ENCODE measurements around the gene TMEM31.

The TMEM31 gene

GRCh38 chrX:103704863-103705262, 5.8 kb upstream of the TMEM31 start:
- H3K27me3 ChIP-seq: no peaks in the 10 kb centered on the region
- no peak overlapping the region for H3K4me3 ChIP-seq
- no peak for TF ChIP-seq Cebpa-rat (IDR thresholded peaks at IDR 0.05)
- H4K20me1 ChIP-seq: no peaks in the 10 kb centered on the region
- no peaks in the 10 kb centered on the region for H3K36me3 ChIP-seq
- H3K4me1 ChIP-seq: no peaks in the 10 kb centered on the region
- no peak overlapping the region for H3K4me2 ChIP-seq
- no peak overlapping the region for H3K27ac ChIP-seq
- H3K9me3 ChIP-seq (replicated peaks in 1 of 11): no peaks in the 10 kb centered on the region
- H3K9ac ChIP-seq: no peak overlapping the region

- H3K27ac ChIP-seq: no peak overlapping the region
- no peak for TF ChIP-seq Cebpa-rat (IDR thresholded peaks at IDR 0.05)
- H3K36me3 ChIP-seq: no peaks in the 10 kb centered on the region
- H3K4me2 ChIP-seq: no peak overlapping the region
- H4K20me1 ChIP-seq: no peaks in the 10 kb centered on the region
- no peaks in the 10 kb centered on the region for H3K9me3 ChIP-seq (replicated peaks in 1 of 11)
- no peaks in the 10 kb centered on the region for H3K27me3 ChIP-seq
- H3K4me1 ChIP-seq: no peaks in the 10 kb centered on the region
- H3K4me3 ChIP-seq: no peak overlapping the region
- no peak overlapping the region for H3K9ac ChIP-seq
Observed at GRCh38 chrX:103716962-103717361, 6.3 kb downstream of the TMEM31 start.

- Histone ChIP-seq H3K4me2 (no peak overlapping the region), H3K4me3 (no peak overlapping the region), H3K27me3 (no peaks in the 10 kb centered on the region), H3K9me3 (replicated peaks in 1 of 11) (no peaks in the 10 kb centered on the region), H4K20me1 (no peaks in the 10 kb centered on the region), H3K36me3 (no peaks in the 10 kb centered on the region), H3K9ac (no peak overlapping the region), H3K4me1 (no peaks in the 10 kb centered on the region), H3K27ac (no peak overlapping the region)
- TF ChIP-seq Cebpa-rat (IDR thresholded peaks at IDR 0.05): no peak
Observed at GRCh38 chrX:103718120-103718519, 7.4 kb downstream of the TMEM31 start.

- Histone ChIP-seq H3K4me3 (no peak overlapping the region), H3K9me3 (replicated peaks in 1 of 11) (no peaks in the 10 kb centered on the region), H3K27me3 (peaks cover 0 to 9% (median 3%) of the 10 kb centered on the region in 11 experiments; a peak in 9 of 22 replicates), H3K4me2 (no peak overlapping the region), H4K20me1 (no peaks in the 10 kb centered on the region), H3K27ac (no peak overlapping the region), H3K4me1 (no peaks in the 10 kb centered on the region), H3K36me3 (no peaks in the 10 kb centered on the region), H3K9ac (no peak overlapping the region)
- TF ChIP-seq Cebpa-rat (IDR thresholded peaks at IDR 0.05): no peak
Observed at GRCh38 chrX:103722505-103722904, 11.8 kb downstream of the TMEM31 start.

GRCh38 chrX:103726477-103726876, 15.8 kb downstream of the TMEM31 start:
- Histone ChIP-seq H3K4me2 (no peak overlapping the region), H3K4me1 (peaks cover 0 to 27% (median 17%) of the 10 kb centered on the region in 10 experiments; a peak in 14 of 20 replicates), H3K9me3 (replicated peaks in 1 of 11) (no peaks in the 10 kb centered on the region), H3K9ac (no peak overlapping the region), H3K4me3 (no peak overlapping the region), H3K27ac (no peak overlapping the region), H3K36me3 (no peaks in the 10 kb centered on the region), H3K27me3 (peaks cover 0 to 30% (median 15%) of the 10 kb centered on the region in 11 experiments; a peak in 14 of 22 replicates), H4K20me1 (no peaks in the 10 kb centered on the region)
- no peak for TF ChIP-seq Cebpa-rat (IDR thresholded peaks at IDR 0.05)

GRCh38 chrX:103727115-103727514, 16.4 kb downstream of the TMEM31 start:
- no peak overlapping the region for H3K9ac ChIP-seq
- H3K36me3 ChIP-seq: no peaks in the 10 kb centered on the region
- no peaks in the 10 kb centered on the region for H4K20me1 ChIP-seq
- no peak for TF ChIP-seq Cebpa-rat (IDR thresholded peaks at IDR 0.05)
- H3K4me1 ChIP-seq: peaks cover 0 to 33% (median 17%) of the 10 kb centered on the region in 10 experiments; a peak in 14 of 20 replicates
- H3K4me3 ChIP-seq: no peak overlapping the region
- no peaks in the 10 kb centered on the region for H3K9me3 ChIP-seq (replicated peaks in 1 of 11)
- H3K27ac ChIP-seq: no peak overlapping the region
- no peak overlapping the region for H3K4me2 ChIP-seq
- H3K27me3 ChIP-seq: peaks cover 0 to 33% (median 15%) of the 10 kb centered on the region in 11 experiments; a peak in 14 of 22 replicates

- Histone ChIP-seq H3K4me2 (peak overlapping the region in 5 of 11 experiments; percentile 8 to 70 (median 55); a peak in 6 of 22 replicates), H3K27ac (no peak overlapping the region), H3K27me3 (peaks cover 0 to 36% (median 15%) of the 10 kb centered on the region in 11 experiments; a peak in 14 of 22 replicates), H3K9ac (no peak overlapping the region), H4K20me1 (no peaks in the 10 kb centered on the region), H3K36me3 (no peaks in the 10 kb centered on the region), H3K9me3 (replicated peaks in 1 of 11) (no peaks in the 10 kb centered on the region), H3K4me3 (no peak overlapping the region), H3K4me1 (peaks cover 0 to 34% (median 17%) of the 10 kb centered on the region in 10 experiments; a peak in 14 of 20 replicates)
- no peak for TF ChIP-seq Cebpa-rat (IDR thresholded peaks at IDR 0.05)
Observed at GRCh38 chrX:103729015-103729414, 18.3 kb downstream of the TMEM31 start.

GRCh38 chrX:103730147-103730795, 19.6 kb downstream of the TMEM31 start:
- H4K20me1 ChIP-seq: no peaks in the 10 kb centered on the region
- peaks cover 0 to 36% (median 15%) of the 10 kb centered on the region in 11 experiments; a peak in 14 of 22 replicates for H3K27me3 ChIP-seq
- H3K36me3 ChIP-seq: no peaks in the 10 kb centered on the region
- H3K4me2 ChIP-seq: peak overlapping the region in 8 of 11 experiments; percentile 2 to 70 (median 50); a peak in 16 of 22 replicates
- TF ChIP-seq Cebpa-rat (IDR thresholded peaks at IDR 0.05): no peak
- H3K9me3 ChIP-seq (replicated peaks in 1 of 11): no peaks in the 10 kb centered on the region
- peak overlapping the region in 2 of 11 experiments; percentile 7 to 37; a peak in 3 of 22 replicates for H3K27ac ChIP-seq
- H3K9ac ChIP-seq: no peak overlapping the region
- no peak overlapping the region for H3K4me3 ChIP-seq
- H3K4me1 ChIP-seq: peaks cover 0 to 34% (median 17%) of the 10 kb centered on the region in 10 experiments; a peak in 14 of 20 replicates

GRCh38 chrX:103730796-103731493, 20.2 kb downstream of the TMEM31 start:
- Histone ChIP-seq H3K27ac (peak overlapping the region in 2 of 11 experiments; percentile 7 to 37; a peak in 3 of 22 replicates), H3K4me2 (peak overlapping the region in 6 of 11 experiments; percentile 40 to 70 (median 56); a peak in 10 of 22 replicates), H3K9ac (no peak overlapping the region), H3K36me3 (no peaks in the 10 kb centered on the region), H3K4me3 (no peak overlapping the region), H3K4me1 (peaks cover 0 to 34% (median 17%) of the 10 kb centered on the region in 10 experiments; a peak in 14 of 20 replicates), H3K27me3 (peaks cover 0 to 36% (median 15%) of the 10 kb centered on the region in 11 experiments; a peak in 14 of 22 replicates), H3K9me3 (replicated peaks in 1 of 11) (no peaks in the 10 kb centered on the region), H4K20me1 (no peaks in the 10 kb centered on the region)
- no peak for TF ChIP-seq Cebpa-rat (IDR thresholded peaks at IDR 0.05)

Measured in BLaER1 treated with 17β-estradiol and CSF1 and Interleukin-3, amounts not matched to agents 10 nM and 100 nM (cell line).